H9 (cell line): Measurements from ENCODE around the gene SACM1L. TPM values are rescaled to one million over a fixed set of nuclear protein-coding genes. Genes with fewer than 3 reads are reported as not detected.

Source experiments
- DNase-seq: peaks from one replicate; pipeline ENCODE4 v3.0.0-alpha.2; 2017
- H2AFZ ChIP-seq: one replicate; pipeline ENCODE4 v1.6.1; 2013; ENCODE audit warnings: mild to moderate bottlenecking, low read length, control low read depth, moderate library complexity
- H2AK5ac ChIP-seq: 2 replicates; pipeline ENCODE4 v1.6.1; 2013; ENCODE audit warnings: low read length, control low read depth, mixed read lengths; ENCODE audit not compliant: insufficient read length
- H2BK120ac ChIP-seq: one replicate; pipeline ENCODE4 v1.6.1; 2013; ENCODE audit warnings: low read depth, mild to moderate bottlenecking, low read length, control low read depth, inconsistent platforms; ENCODE audit not compliant: poor library complexity, severe bottlenecking
- H2BK12ac ChIP-seq: 2 replicates; pipeline ENCODE4 v1.6.1; 2013; ENCODE audit warnings: low read length, control low read depth, mixed read lengths, low read depth; ENCODE audit not compliant: insufficient read length
- H2BK15ac ChIP-seq: 2 replicates; pipeline ENCODE4 v1.6.1; 2013; ENCODE audit warnings: low read depth, low read length, control low read depth
- H2BK20ac ChIP-seq: one replicate; pipeline ENCODE4 v1.6.1; 2013; ENCODE audit warnings: low read depth, mild to moderate bottlenecking, low read length, control low read depth, inconsistent platforms; ENCODE audit not compliant: poor library complexity, severe bottlenecking
- H2BK5ac ChIP-seq: 2 replicates; pipeline ENCODE4 v1.6.1; 2013; ENCODE audit warnings: low read length, control low read depth, mixed read lengths; ENCODE audit not compliant: insufficient read length
- H3K14ac ChIP-seq: 2 replicates; pipeline ENCODE4 v1.6.1; 2013; ENCODE audit warnings: low read length, control low read depth; ENCODE audit not compliant: insufficient read depth
- H3K18ac ChIP-seq: 2 replicates; pipeline ENCODE4 v1.6.1; 2013; ENCODE audit warnings: low read depth, mild to moderate bottlenecking, mixed read lengths, low read length, control low read depth; ENCODE audit not compliant: insufficient read length
- H3K23ac ChIP-seq: 2 replicates; pipeline ENCODE4 v1.6.1; 2013; ENCODE audit warnings: low read length, control low read depth, mixed read lengths, low read depth; ENCODE audit not compliant: insufficient read length
- H3K23me2 ChIP-seq: 2 replicates; pipeline ENCODE4 v1.6.1; 2013; ENCODE audit warnings: low read depth, mild to moderate bottlenecking, mixed read lengths, low read length, control low read depth; ENCODE audit not compliant: insufficient read length, poor library complexity, severe bottlenecking
- H3K27ac ChIP-seq: 2 replicates; pipeline ENCODE4 v1.5.1; 2013; ENCODE audit warnings: low read length, control low read depth, mixed read lengths, low read depth; ENCODE audit not compliant: insufficient read length
- H3K27me3 ChIP-seq: 2 replicates; pipeline ENCODE4 v1.6.1; 2013; ENCODE audit warnings: low read length, control low read depth, inconsistent platforms; ENCODE audit not compliant: insufficient read depth
- H3K4ac ChIP-seq: 2 replicates; pipeline ENCODE4 v1.6.1; 2013; ENCODE audit warnings: low read depth, mild to moderate bottlenecking, control low read depth, inconsistent platforms, low read length, moderate library complexity
- H3K4me1 ChIP-seq: 2 replicates; pipeline ENCODE4 v1.6.1; 2013; ENCODE audit warnings: low read length, control low read depth, inconsistent platforms; ENCODE audit not compliant: insufficient read depth
- H3K4me2 ChIP-seq: 2 replicates; pipeline ENCODE4 v1.6.1; 2013; ENCODE audit warnings: low read length, control low read depth, mixed read lengths; ENCODE audit not compliant: insufficient read length, insufficient read depth
- H3K56ac ChIP-seq: 2 replicates; pipeline ENCODE4 v1.6.1; 2013; ENCODE audit warnings: low read depth, mild to moderate bottlenecking, mixed read lengths, low read length, control low read depth; ENCODE audit not compliant: insufficient read length
- H3K79me1 ChIP-seq: 2 replicates; pipeline ENCODE4 v1.6.1; 2013; ENCODE audit warnings: low read depth, mild to moderate bottlenecking, moderate library complexity, low read length, control low read depth, inconsistent platforms; ENCODE audit not compliant: insufficient read depth, poor library complexity, severe bottlenecking
- H3K79me2 ChIP-seq: 2 replicates; pipeline ENCODE4 v1.6.1; 2013; ENCODE audit warnings: low read length, control low read depth, inconsistent platforms; ENCODE audit not compliant: insufficient read depth
- H3K9ac ChIP-seq: 2 replicates; pipeline ENCODE4 v1.6.1; 2013; ENCODE audit warnings: low read length, control low read depth, mixed read lengths; ENCODE audit not compliant: insufficient read length; ENCODE audit errors: extremely low read depth
- H3K9me3 ChIP-seq: one replicate; pipeline ENCODE4 v1.6.1; 2013; ENCODE audit warnings: low read depth, low read length, inconsistent platforms; ENCODE audit not compliant: control insufficient read depth
- H3T11ph ChIP-seq: one replicate; pipeline ENCODE4 v1.6.1; 2013; ENCODE audit warnings: mild to moderate bottlenecking, low read length, control low read depth, inconsistent platforms
- H4K20me1 ChIP-seq: one replicate; pipeline ENCODE4 v1.6.1; 2013; ENCODE audit not compliant: control insufficient read depth, insufficient read length, insufficient read depth
- H4K5ac ChIP-seq: 2 replicates; pipeline ENCODE4 v1.6.1; 2013; ENCODE audit warnings: low read depth, mild to moderate bottlenecking, mixed read lengths, low read length, control low read depth; ENCODE audit not compliant: insufficient read length
- H4K8ac ChIP-seq: replicated peaks from 2 replicates; pipeline ENCODE4 v1.6.1; 2013; ENCODE audit warnings: low read length, control low read depth, mixed read lengths, low read depth; ENCODE audit not compliant: insufficient read length
- H4K91ac ChIP-seq: 2 replicates; pipeline ENCODE4 v1.6.1; 2013; ENCODE audit warnings: low read depth, mild to moderate bottlenecking, moderate library complexity, mixed read lengths, low read length, control low read depth; ENCODE audit not compliant: insufficient read length
- H3K27ac Mint-ChIP-seq, 3 experiments: 2 replicates in 2 of 3; 3 replicates in 1 of 3; pipeline ENCODE4 v1.8.0; 2020 to 2021; ENCODE audit warnings: mixed read lengths in 3 of 3, mild to moderate bottlenecking in 1 of 3, moderate library complexity in 1 of 3
- H3K27me3 Mint-ChIP-seq: 2 replicates; pipeline ENCODE4 v1.8.0; 2021; ENCODE audit warnings: low read depth, mild to moderate bottlenecking, moderate library complexity, mixed read lengths
- H3K36me3 Mint-ChIP-seq, 3 experiments: 2 replicates in 2 of 3; 3 replicates in 1 of 3; pipeline ENCODE4 v1.8.0; 2020 to 2021; ENCODE audit warnings: low read depth in 3 of 3, mixed read lengths in 3 of 3; ENCODE audit not compliant: insufficient read depth in 1 of 3
- H3K4me1 Mint-ChIP-seq, 2 experiments: 2 replicates each; pipeline ENCODE4 v1.8.0; 2020; ENCODE audit warnings: mixed read lengths in 2 of 2
- H3K4me3 Mint-ChIP-seq, 2 experiments: 2 replicates in 1 of 2; 3 replicates in 1 of 2; pipeline ENCODE4 v1.8.0; 2020 to 2021; ENCODE audit warnings: mild to moderate bottlenecking in 2 of 2, mixed read lengths in 2 of 2, moderate library complexity in 1 of 2
- H3K9me3 Mint-ChIP-seq, 2 experiments: 2 replicates in 1 of 2; 3 replicates in 1 of 2; pipeline ENCODE4 v1.8.0; 2020; ENCODE audit warnings: mild to moderate bottlenecking in 2 of 2, mixed read lengths in 2 of 2, moderate library complexity in 1 of 2
- CTCF ChIP-seq: fragments of 200-600 bp; sonication (generic); conservative IDR thresholded peaks from 3 replicates; pipeline ENCODE4 v1.8.0; 2021; ENCODE audit warnings: antibody characterized with exemption, mild to moderate bottlenecking
- WGBS: extraction: QIAGEN DNeasy Blood & Tissue Kit; methylation state at CpG from one replicate; pipeline ENCODE4 v1.1.7; 2013; ENCODE audit warnings: missing lambda C conversion rate, low lambda C conversion rate, mixed read lengths; ENCODE audit not compliant: insufficient read length; ENCODE audit errors: extremely low coverage; 5-methylcytosine and 5-hydroxymethylcytosine counted together
- total RNA-seq: library from RNA; stranded (reverse); gene quantifications from 2 replicates; pipeline ENCODE4 v1.2.1, GENCODE V29; 2021

SACM1L gene
- total RNA-seq, 1 experiment from 2014 or later: 52.8 TPM

- Histone ChIP-seq H3K56ac (no peak overlapping the region), H2BK120ac (no peak overlapping the region), H2AK5ac (no peak overlapping the region), H2BK20ac (no peak overlapping the region), H4K5ac (no peak overlapping the region), H3K4me2 (no peak overlapping the region), H2BK12ac (no peak overlapping the region), H4K91ac (no peak overlapping the region), H3K79me2 (no peaks in the 10 kb centered on the region), H3K4me1 (no peaks in the 10 kb centered on the region), H4K8ac (no peak overlapping the region), H3K18ac (no peak overlapping the region), H3K23me2 (no peaks in the 10 kb centered on the region), H2BK15ac (no peak overlapping the region), H4K20me1 (no peaks in the 10 kb centered on the region), H3K27ac (no peak overlapping the region), H3K4ac (no peak overlapping the region), H2BK5ac (no peak overlapping the region), H3K79me1 (no peaks in the 10 kb centered on the region), H2AFZ (no peak overlapping the region), H3K9me3 (no peaks in the 10 kb centered on the region), H3T11ph (no peak overlapping the region), H3K14ac (no peak overlapping the region), H3K9ac (no peak overlapping the region), H3K23ac (no peak overlapping the region), H3K27me3 (no peaks in the 10 kb centered on the region)
- peaks cover 0 to 11% (median 2%) of the 10 kb centered on the region in 3 experiments; a peak in 3 of 7 replicates for H3K36me3 Mint-ChIP-seq
- WGBS: no CpG with 5 or more reads among the region's 8 CpGs
- no peak overlapping the region for H3K27ac Mint-ChIP-seq
- no peak for DNase-seq
- no peak overlapping the region for H3K4me3 Mint-ChIP-seq
- H3K9me3 Mint-ChIP-seq: peaks cover 10 to 13% of the 10 kb centered on the region in 2 experiments; a peak in 4 of 5 replicates
- H3K27me3 Mint-ChIP-seq: peaks cover 5% of the 10 kb centered on the region
- H3K4me1 Mint-ChIP-seq: peaks cover 7 to 9% of the 10 kb centered on the region in 2 experiments
- no peak for TF ChIP-seq CTCF
Measured at GRCh38 chr3:45765958-45766357, 76.8 kb downstream of the SACM1L start.
